HL-60 (cell line): ENCODE results near the gene SDK1.

Experiments
- CTCF ChIP-seq: IDR thresholded peaks from one replicate; pipeline ENCODE4 v1.5.1; 2011; ENCODE audit warnings: low read length, control low read depth, inconsistent platforms; ENCODE audit not compliant: insufficient read depth
- POLR2AphosphoS5 ChIP-seq: IDR thresholded peaks from 2 replicates; pipeline ENCODE4 v1.6.1; 2012; ENCODE audit warnings: low read depth

GRCh38 chr7:3937146-3937545, 636.1 kb downstream of the SDK1 start:
- TF ChIP-seq POLR2AphosphoS5, result no peak
- TF ChIP-seq CTCF, result no peak
